Measurements from ENCODE around the gene MMRN1. TPM values are rescaled to one million over a fixed set of nuclear protein-coding genes. Genes with fewer than 3 reads are reported as not detected.
A peak's percentile ranks its signal among the peaks of the same experiment; 100 is the strongest.

The MMRN1 gene
- total RNA-seq, 2 donors from 2014 or later = 6.9 to 35.8 TPM

GRCh38 chr4:89929425-89930159 is 34.9 kb downstream of the MMRN1 start:
- no peaks in the 10 kb centered on the region for H3K36me3 ChIP-seq
- TF ChIP-seq CTCF (IDR thresholded peaks at IDR 0.05) = no peak
- H3K27ac ChIP-seq = no peak overlapping the region
- no peak for DNase-seq (ENCODE audit: low spot score)
- H3K4me1 ChIP-seq = no peaks in the 10 kb centered on the region
- H3K9me3 ChIP-seq = peaks cover 0 to 4% of the 10 kb centered on the region in 2 donors
- H3K4me3 ChIP-seq = no peak overlapping the region
- H3K27me3 ChIP-seq = no peaks in the 10 kb centered on the region

- DNase-seq (ENCODE audit: low spot score) = no peak
- Histone ChIP-seq H3K36me3 (no peaks in the 10 kb centered on the region), H3K27me3 (no peaks in the 10 kb centered on the region), H3K4me3 (no peak overlapping the region), H3K9me3 (no peaks in the 10 kb centered on the region), H3K27ac (no peak overlapping the region), H3K4me1 (no peaks in the 10 kb centered on the region)
- no peak for TF ChIP-seq CTCF (IDR thresholded peaks at IDR 0.05)
Observed at GRCh38 chr4:89939546-89939945, 44.9 kb downstream of the MMRN1 start.

GRCh38 chr4:89939994-89940393 is 45.3 kb downstream of the MMRN1 start:
- Histone ChIP-seq H3K9me3 (no peaks in the 10 kb centered on the region), H3K4me3 (no peak overlapping the region), H3K27ac (no peak overlapping the region), H3K4me1 (no peaks in the 10 kb centered on the region), H3K27me3 (no peaks in the 10 kb centered on the region), H3K36me3 (no peaks in the 10 kb centered on the region)
- TF ChIP-seq CTCF (IDR thresholded peaks at IDR 0.05) = no peak
- DNase-seq (ENCODE audit: low spot score) = no peak

DNA sequence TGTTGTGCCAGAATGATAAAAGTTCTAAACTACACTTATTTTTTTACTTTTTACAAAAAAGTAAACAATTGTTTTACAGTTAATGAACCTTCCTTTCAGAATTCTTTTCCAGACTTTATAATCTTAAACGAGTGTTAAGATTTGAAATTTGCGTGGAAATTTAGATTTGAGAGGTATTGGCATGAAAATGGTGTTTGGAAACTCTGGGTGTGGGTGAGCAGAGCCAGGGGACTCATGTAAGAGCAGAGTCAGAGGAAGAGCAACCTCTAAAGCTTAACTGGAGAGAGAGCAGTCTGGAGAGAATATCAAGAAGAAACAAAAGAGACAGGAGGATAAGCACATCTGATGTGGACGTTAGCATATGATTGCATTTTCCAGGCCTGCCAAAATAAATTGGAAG is 48.2 kb downstream of the MMRN1 start:
- Histone ChIP-seq H3K27ac (no peak overlapping the region), H3K9me3 (no peaks in the 10 kb centered on the region), H3K27me3 (no peaks in the 10 kb centered on the region), H3K36me3 (no peaks in the 10 kb centered on the region), H3K4me3 (no peak overlapping the region), H3K4me1 (no peaks in the 10 kb centered on the region)
- no peak for DNase-seq (ENCODE audit: low spot score)
- TF ChIP-seq CTCF (IDR thresholded peaks at IDR 0.05) = no peak

- Histone ChIP-seq H3K9me3 (no peaks in the 10 kb centered on the region), H3K27me3 (no peaks in the 10 kb centered on the region), H3K4me1 (no peaks in the 10 kb centered on the region), H3K36me3 (no peaks in the 10 kb centered on the region), H3K4me3 (no peak overlapping the region), H3K27ac (no peak overlapping the region)
- no peak for DNase-seq (ENCODE audit: low spot score)
- peak in 1 of 2 donors; percentile 16 for TF ChIP-seq CTCF (IDR thresholded peaks at IDR 0.05)
Observed at GRCh38 chr4:89949782-89950387, 55.2 kb downstream of the MMRN1 start.

Measured in right atrium auricular region (tissue), 2 donors.